Measurements from ENCODE around the gene TBC1D19.

DNA sequence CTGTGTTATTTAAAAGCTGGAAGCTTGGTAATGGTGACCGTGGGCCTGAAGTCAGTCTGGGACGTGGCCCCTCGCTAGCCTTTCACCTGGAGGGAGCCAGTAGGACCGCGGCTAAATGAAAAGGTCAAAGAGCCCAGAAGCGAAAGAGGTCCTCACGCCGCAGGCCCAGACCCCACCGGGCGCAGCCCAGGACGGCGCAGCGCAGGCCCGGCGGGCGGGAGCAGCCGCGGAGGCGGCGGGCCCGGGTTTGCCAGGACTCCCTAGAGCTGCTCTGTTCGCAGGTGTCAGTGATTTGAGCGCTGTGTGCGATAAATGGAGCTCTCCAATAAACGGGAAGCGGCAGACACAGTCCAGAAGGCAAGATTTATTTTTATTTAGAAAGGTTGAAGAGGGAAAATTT is 220.6 kb downstream of the TBC1D19 start:
- TF ChIP-seq EZH2phosphoT487 (IDR thresholded peaks at IDR 0.05; ENCODE audit: borderline replicate concordance, low read length) (no peak), EZH2 (IDR thresholded peaks at IDR 0.05; ENCODE audit: low read length, unreplicated experiment) (no peak)
- TF ChIP-seq, protein P1, sequence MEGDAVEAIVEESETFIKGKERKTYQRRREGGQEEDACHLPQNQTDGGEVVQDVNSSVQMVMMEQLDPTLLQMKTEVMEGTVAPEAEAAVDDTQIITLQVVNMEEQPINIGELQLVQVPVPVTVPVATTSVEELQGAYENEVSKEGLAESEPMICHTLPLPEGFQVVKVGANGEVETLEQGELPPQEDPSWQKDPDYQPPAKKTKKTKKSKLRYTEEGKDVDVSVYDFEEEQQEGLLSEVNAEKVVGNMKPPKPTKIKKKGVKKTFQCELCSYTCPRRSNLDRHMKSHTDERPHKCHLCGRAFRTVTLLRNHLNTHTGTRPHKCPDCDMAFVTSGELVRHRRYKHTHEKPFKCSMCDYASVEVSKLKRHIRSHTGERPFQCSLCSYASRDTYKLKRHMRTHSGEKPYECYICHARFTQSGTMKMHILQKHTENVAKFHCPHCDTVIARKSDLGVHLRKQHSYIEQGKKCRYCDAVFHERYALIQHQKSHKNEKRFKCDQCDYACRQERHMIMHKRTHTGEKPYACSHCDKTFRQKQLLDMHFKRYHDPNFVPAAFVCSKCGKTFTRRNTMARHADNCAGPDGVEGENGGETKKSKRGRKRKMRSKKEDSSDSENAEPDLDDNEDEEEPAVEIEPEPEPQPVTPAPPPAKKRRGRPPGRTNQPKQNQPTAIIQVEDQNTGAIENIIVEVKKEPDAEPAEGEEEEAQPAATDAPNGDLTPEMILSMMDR (conservative IDR thresholded peaks at IDR 0.05; ENCODE audit: low read depth, low read length), result no peak

Data from PC-3 (cell line).